Heart left ventricle (tissue), 16 donors: ENCODE data around the gene HUS1B. TPM values are rescaled to one million over a fixed set of nuclear protein-coding genes. Genes with fewer than 3 reads are reported as not detected.

ENCODE experiments used
- ATAC-seq, 4 donors: fragments of 200-7000 bp; cut with Tn5 transposase; one replicate each; pipeline ENCODE4 v1.9.1; 2020 to 2022; ENCODE audit warnings: moderate library complexity in 4 of 4, mild to moderate bottlenecking in 3 of 4, moderate number of reproducible peaks in 1 of 4
- DNase-seq, 5 donors: peaks; one replicate each; pipeline ENCODE4 v3.0.0-alpha.2; 2020
- H3K27ac ChIP-seq, 12 donors: fragments of 200-600 bp; sonication (generic) in 4 of 12; one replicate each; pipeline versions ENCODE4 v1.5.0 to v1.8.0; 2016 to 2022; ENCODE audit warnings: mild to moderate bottlenecking in 2 of 12
- H3K27me3 ChIP-seq, 9 donors: fragments of 200-600 bp; sonication (generic) in 2 of 9; one replicate each; pipeline versions ENCODE4 v1.5.1 to v1.8.0; 2016 to 2022; ENCODE audit warnings: mild to moderate bottlenecking in 3 of 9
- H3K36me3 ChIP-seq, 9 donors: fragments of 200-600 bp; sonication (generic) in 2 of 9; one replicate each; pipeline versions ENCODE4 v1.5.0 to v1.8.0; 2018 to 2022; ENCODE audit warnings: mild to moderate bottlenecking in 2 of 9
- H3K4me1 ChIP-seq, 12 donors: fragments of 200-600 bp; sonication (generic) in 4 of 12; one replicate each; pipeline versions ENCODE4 v1.5.0 to v1.8.0; 2016 to 2022; ENCODE audit warnings: mild to moderate bottlenecking in 3 of 12
- H3K4me3 ChIP-seq, 12 donors: fragments of 200-600 bp; sonication (generic) in 4 of 12; one replicate each; pipeline versions ENCODE4 v1.5.0 to v1.8.0; 2017 to 2022; ENCODE audit warnings: mild to moderate bottlenecking in 9 of 12, moderate library complexity in 4 of 12
- H3K9me3 ChIP-seq, 12 donors: fragments of 200-600 bp; sonication (generic) in 4 of 12; one replicate each; pipeline versions ENCODE4 v1.5.0 to v1.8.0; 2016 to 2022; ENCODE audit warnings: mild to moderate bottlenecking in 1 of 12
- POLR2A ChIP-seq, 2 donors: fragments of 450-650 bp; IDR thresholded peaks; one replicate each; pipeline ENCODE4 v1.6.1; 2017; ENCODE audit warnings: antibody characterized with exemption in 2 of 2, mild to moderate bottlenecking in 2 of 2, moderate library complexity in 2 of 2
- WGBS, 4 donors: extraction: QIAGEN DNeasy Blood & Tissue Kit in 2 of 4; methylation state at CpG; one replicate each; pipeline versions ENCODE4 v1.1.5 to v1.1.7; 2013 to 2018; 5-methylcytosine and 5-hydroxymethylcytosine counted together
- intact Hi-C, 10 donors: fragments of 100-400 bp; cut with DNase I; formaldehyde crosslinking; loops; one replicate each; pipeline versions ENCODE4 v1.11.1 to v1.14.2; 2022
- polyA plus RNA-seq, 2 donors: library from polyadenylated mRNA; stranded (reverse); fragments of 200-250 nt; gene quantifications; one replicate each; pipeline ENCODE4 v1.2.3, GENCODE V29; 2013
- total RNA-seq, 9 donors: library from RNA; depleted of rRNA in 2 of 9; stranded (reverse); fragments of >200 nt in 2 of 9; fragmentation: NEBNext Ultra II Directional in 3 of 9; extraction: Animal tissue kit (Norgen Biotek cat#: 25700) in 3 of 9; gene quantifications; one replicate each; pipeline versions ENCODE4 v1.1.0 to v1.2.4, GENCODE V29; 2016 to 2023
- TF ChIP-seq, protein P1 (sequence below), 12 donors: fragments of 200-600 bp; sonication (generic) in 4 of 12; IDR thresholded peaks; one replicate each; pipeline versions ENCODE4 v1.5.0 to v1.8.0; 2018 to 2022; ENCODE audit warnings: antibody characterized with exemption in 12 of 12, mild to moderate bottlenecking in 5 of 12
- donor health status: ischemic (EF 13 %, LVEDD 7.1; RV severe dilation, severe dysfunction).
- donor health status: healthy with polysubstance abuse.
- donor health status: DM: no; HTN: yes; CAD: no.
- donor health status: DM: no; HTN: no; CAD: no.
- donor health status: ischemic (EF 25% LVEDD 6.9; RV normal size, moderate dysfunction).
- donor health status: ischemic (EF 25% LVEDD 5.7; RV mildly dilated, moderate dysfunction).
- donor health status: healthy.
- donor health status: DM: yes; HTN: yes; CAD: no.
- donor health status: ischemic (EF 35%, LVEDD 5.7; RV mildly dilated, moderate dysfunction).
- donor health status: nonischemic (EF 11% LVEDD 7.7; RV severe dilation, severe dysfunction).
- donor health status: DM: yes; HTN: yes; CAD: no.
- donor health status: PGD.
- donor health status: ischemic (EF 29% LVEDD 5.4; RV normal size, mild dysfunction).
- donor health status: nonischemic (EF 23%, LVEDD 6.1; RV moderate dilation, normal function).

Gene HUS1B
- total and polyA plus RNA-seq, 11 donors = 0.19 to 0.80 (median 0.39) TPM; not detected in 6

DNA sequence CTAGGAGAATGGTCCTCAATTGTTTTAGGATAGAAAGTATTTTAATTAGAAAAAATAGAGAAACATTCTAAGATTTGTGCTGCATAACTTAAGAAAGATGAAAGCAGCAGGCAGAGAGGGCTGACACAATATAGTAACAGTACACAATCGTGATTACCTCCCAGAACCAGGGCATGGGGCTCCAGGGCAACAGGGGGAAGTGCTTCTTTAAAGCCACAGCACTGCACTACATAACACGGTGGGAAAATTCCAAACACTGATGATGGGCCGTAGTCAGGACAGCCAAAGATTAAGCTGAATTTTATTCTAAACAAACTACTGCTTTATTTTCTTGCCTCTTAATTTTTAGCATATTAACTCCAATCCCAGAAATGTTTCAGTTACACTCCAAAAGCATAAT lies 21.6 kb upstream of the HUS1B start:
- Histone ChIP-seq H3K4me1 (peaks cover 0 to 21% (median 6%) of the 10 kb centered on the region in 12 donors), H3K9me3 (no peaks in the 10 kb centered on the region), H3K36me3 (no peaks in the 10 kb centered on the region), H3K27me3 (no peaks in the 10 kb centered on the region), H3K27ac (no peak overlapping the region), H3K4me3 (no peak overlapping the region)
- intact Hi-C loops = no loop called here
- TF ChIP-seq POLR2A (IDR thresholded peaks at IDR 0.05) = no peak
- TF ChIP-seq, protein P1, sequence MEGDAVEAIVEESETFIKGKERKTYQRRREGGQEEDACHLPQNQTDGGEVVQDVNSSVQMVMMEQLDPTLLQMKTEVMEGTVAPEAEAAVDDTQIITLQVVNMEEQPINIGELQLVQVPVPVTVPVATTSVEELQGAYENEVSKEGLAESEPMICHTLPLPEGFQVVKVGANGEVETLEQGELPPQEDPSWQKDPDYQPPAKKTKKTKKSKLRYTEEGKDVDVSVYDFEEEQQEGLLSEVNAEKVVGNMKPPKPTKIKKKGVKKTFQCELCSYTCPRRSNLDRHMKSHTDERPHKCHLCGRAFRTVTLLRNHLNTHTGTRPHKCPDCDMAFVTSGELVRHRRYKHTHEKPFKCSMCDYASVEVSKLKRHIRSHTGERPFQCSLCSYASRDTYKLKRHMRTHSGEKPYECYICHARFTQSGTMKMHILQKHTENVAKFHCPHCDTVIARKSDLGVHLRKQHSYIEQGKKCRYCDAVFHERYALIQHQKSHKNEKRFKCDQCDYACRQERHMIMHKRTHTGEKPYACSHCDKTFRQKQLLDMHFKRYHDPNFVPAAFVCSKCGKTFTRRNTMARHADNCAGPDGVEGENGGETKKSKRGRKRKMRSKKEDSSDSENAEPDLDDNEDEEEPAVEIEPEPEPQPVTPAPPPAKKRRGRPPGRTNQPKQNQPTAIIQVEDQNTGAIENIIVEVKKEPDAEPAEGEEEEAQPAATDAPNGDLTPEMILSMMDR (IDR thresholded peaks at IDR 0.05) = no peak
- 61 to 69% (median 63%) methylated on average over 3 of the region's 3 CpGs for WGBS, 4 donors
- no peak for ATAC-seq
- DNase-seq = no peak

DNA sequence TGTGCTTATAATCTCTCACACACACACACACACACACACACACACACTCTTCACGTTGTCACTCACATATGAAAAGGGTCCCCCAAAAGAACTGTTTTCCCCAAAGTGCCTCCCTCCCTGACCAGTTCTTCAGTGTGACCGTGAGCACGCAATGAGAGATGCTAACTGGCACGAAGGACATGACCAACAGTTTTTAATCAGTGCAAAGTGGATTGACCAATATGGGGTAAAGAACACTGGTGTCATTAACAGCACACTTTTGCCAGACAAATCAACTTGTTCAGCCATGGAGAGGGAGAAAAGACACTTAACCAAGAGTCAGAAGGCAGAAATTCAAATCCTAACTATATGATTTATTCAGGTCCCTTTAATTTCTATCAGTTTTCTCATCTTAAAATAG lies 21.0 kb upstream of the HUS1B start:
- ATAC-seq (no peak), DNase-seq (no peak)
- 93 to 96% (median 94%) methylated on average over 4 of the region's 4 CpGs for whole genome bisulfite sequencing, 4 donors
- Histone ChIP-seq H3K27me3 (no peaks in the 10 kb centered on the region), H3K36me3 (no peaks in the 10 kb centered on the region), H3K4me1 (peaks cover 0 to 18% (median 4%) of the 10 kb centered on the region in 12 donors), H3K4me3 (no peak overlapping the region), H3K27ac (no peak overlapping the region), H3K9me3 (no peaks in the 10 kb centered on the region)
- intact Hi-C loops = no loop called here
- TF ChIP-seq POLR2A (IDR thresholded peaks at IDR 0.05) = no peak
- TF ChIP-seq, protein P1 (IDR thresholded peaks at IDR 0.05) = no peak

DNA sequence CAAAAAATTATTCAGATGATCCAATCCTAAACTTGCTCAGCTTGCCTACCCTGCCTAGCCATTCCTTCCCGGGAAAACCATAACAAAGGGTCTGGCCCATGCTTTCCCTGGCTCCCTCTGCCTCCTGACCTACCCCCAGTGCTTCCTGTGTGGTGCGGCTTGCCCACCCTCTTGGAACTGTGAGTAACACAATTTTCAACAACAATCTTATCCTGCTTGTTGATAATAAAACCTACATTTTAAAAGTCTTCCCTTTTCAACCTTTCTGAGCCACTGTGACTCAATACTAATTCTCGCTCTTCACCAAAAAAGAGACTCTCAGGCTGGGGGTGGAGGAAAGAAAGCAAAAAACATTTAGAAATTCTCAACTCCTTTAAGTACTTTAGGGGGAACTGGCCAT lies 18.1 kb upstream of the HUS1B start:
- Histone ChIP-seq H3K9me3 (peaks cover 0 to 10% (median 0%) of the 10 kb centered on the region in 12 donors), H3K27me3 (no peaks in the 10 kb centered on the region), H3K27ac (no peak overlapping the region), H3K4me3 (no peak overlapping the region), H3K4me1 (peaks cover 0 to 12% (median 3%) of the 10 kb centered on the region in 12 donors), H3K36me3 (no peaks in the 10 kb centered on the region)
- TF ChIP-seq, protein P1 (IDR thresholded peaks at IDR 0.05) = no peak
- no peak for TF ChIP-seq POLR2A (IDR thresholded peaks at IDR 0.05)
- DNase-seq = no peak
- 72 to 82% (median 80%) methylated on average over 3 of the region's 3 CpGs for WGBS, 4 donors
- intact Hi-C loops = no loop called here
- no peak for ATAC-seq

DNA sequence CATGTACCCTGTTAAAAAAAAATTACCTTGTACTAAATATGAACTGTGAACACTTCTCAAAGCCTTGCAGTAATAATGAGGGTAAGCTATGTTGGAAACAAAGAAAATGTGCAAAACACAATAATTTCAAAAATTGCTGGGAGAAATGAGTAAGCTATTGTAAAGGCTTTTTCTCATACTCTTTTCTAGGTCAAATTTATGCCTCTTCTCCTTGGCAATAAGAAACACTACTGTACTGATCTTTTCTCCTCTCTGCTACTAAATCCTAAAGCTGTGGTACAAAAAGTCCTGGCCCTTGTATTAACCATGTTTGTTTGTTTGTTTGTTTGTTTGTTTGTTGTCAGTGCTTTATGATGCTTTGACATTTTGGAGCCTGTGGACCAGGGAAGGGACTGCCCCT lies 17.5 kb upstream of the HUS1B start:
- intact Hi-C loops = no loop called here
- Histone ChIP-seq H3K27me3 (no peaks in the 10 kb centered on the region), H3K27ac (no peak overlapping the region), H3K4me1 (peaks cover 0 to 15% (median 4%) of the 10 kb centered on the region in 12 donors), H3K4me3 (no peak overlapping the region), H3K9me3 (peaks cover 0 to 10% (median 0%) of the 10 kb centered on the region in 12 donors), H3K36me3 (no peaks in the 10 kb centered on the region)
- no peak for ATAC-seq
- DNase-seq = no peak
- no peak for TF ChIP-seq POLR2A (IDR thresholded peaks at IDR 0.05)
- TF ChIP-seq, protein P1 (IDR thresholded peaks at IDR 0.05) = no peak
